SK-N-SH treated with all-trans-retinoic acid at 6 μM for 48 hours (cell line): ENCODE results near the gene SLC8A3.
A peak's percentile ranks its signal among the peaks of the same experiment; 100 is the strongest.

Source experiments
- ATAC-seq: fragments of 200-7000 bp; cut with Tn5 transposase; 3 replicates; pipeline ENCODE4 v1.9.1; 2020; ENCODE audit warnings: mild to moderate bottlenecking, moderate library complexity
- ARNTL ChIP-seq: fragments of 450-650 bp; formaldehyde crosslinking; IDR thresholded peaks from 2 replicates; pipeline ENCODE4 v1.5.0; 2020; ENCODE audit warnings: low read depth, mild to moderate bottlenecking, moderate library complexity, borderline replicate concordance
- BACH2 ChIP-seq: fragments of 250-450 bp; sonication (Bioruptor Pico); IDR thresholded peaks from 2 replicates; pipeline ENCODE4 v1.9.0; 2021; ENCODE audit warnings: mild to moderate bottlenecking, borderline replicate concordance
- CSDC2 ChIP-seq: fragments of 250-450 bp; sonication (Bioruptor Pico); IDR thresholded peaks from 2 replicates; pipeline ENCODE4 v1.5.0; 2020; ENCODE audit warnings: mild to moderate bottlenecking, moderate library complexity
- CSRNP3 ChIP-seq: fragments of 250-450 bp; sonication (Bioruptor Pico); IDR thresholded peaks from 2 replicates; pipeline ENCODE4 v1.5.1; 2021; ENCODE audit warnings: mild to moderate bottlenecking, moderate library complexity
- ESRRG ChIP-seq: fragments of 250-450 bp; sonication (Bioruptor Pico); IDR thresholded peaks from 2 replicates; pipeline ENCODE4 v1.6.1; 2021; ENCODE audit warnings: mild to moderate bottlenecking
- GLIS3 ChIP-seq: fragments of 250-450 bp; sonication (Bioruptor Pico); IDR thresholded peaks from 2 replicates; pipeline ENCODE4 v1.5.0; 2020; ENCODE audit warnings: mild to moderate bottlenecking, moderate library complexity
- ISL1 ChIP-seq: fragments of 250-450 bp; sonication (Bioruptor Pico); IDR thresholded peaks from 2 replicates; pipeline ENCODE4 v2.1.2; 2022; ENCODE audit warnings: mild to moderate bottlenecking, moderate library complexity
- OSR1 ChIP-seq: fragments of 250-450 bp; sonication (Bioruptor Pico); IDR thresholded peaks from 2 replicates; pipeline ENCODE4 v1.8.0; 2022; ENCODE audit warnings: moderate library complexity, mild to moderate bottlenecking, inconsistent platforms
- PATZ1 ChIP-seq: fragments of 250-450 bp; sonication (Bioruptor Pico); IDR thresholded peaks from 2 replicates; pipeline ENCODE4 v1.8.0; 2020; ENCODE audit warnings: mild to moderate bottlenecking, moderate library complexity, borderline replicate concordance
- PPARA ChIP-seq: fragments of 250-450 bp; sonication (Bioruptor Pico); IDR thresholded peaks from 2 replicates; pipeline ENCODE4 v1.5.0; 2020; ENCODE audit warnings: mild to moderate bottlenecking, borderline replicate concordance
- RARB ChIP-seq: fragments of 250-450 bp; sonication (Bioruptor Pico); IDR thresholded peaks from 2 replicates; pipeline ENCODE4 v1.8.0; 2021; ENCODE audit warnings: mild to moderate bottlenecking, moderate library complexity
- SNAI2 ChIP-seq: fragments of 250-450 bp; sonication (Bioruptor Pico); IDR thresholded peaks from 2 replicates; pipeline ENCODE4 v1.5.0; 2020; ENCODE audit warnings: mild to moderate bottlenecking, moderate library complexity
- TCF4 ChIP-seq: fragments of 250-450 bp; sonication (Bioruptor Pico); IDR thresholded peaks from 2 replicates; pipeline ENCODE4 v1.8.0; 2021; ENCODE audit warnings: mild to moderate bottlenecking, moderate library complexity, borderline replicate concordance
- TOX ChIP-seq: fragments of 250-450 bp; sonication (Bioruptor Pico); IDR thresholded peaks from 2 replicates; pipeline ENCODE4 v1.8.0; 2021; ENCODE audit warnings: mild to moderate bottlenecking, moderate library complexity, borderline replicate concordance
- TSHZ2 ChIP-seq: fragments of 250-450 bp; sonication (Bioruptor Pico); IDR thresholded peaks from 2 replicates; pipeline ENCODE4 v1.5.0; 2020; ENCODE audit warnings: mild to moderate bottlenecking, moderate library complexity
- ZC3H10 ChIP-seq: fragments of 250-450 bp; sonication (Bioruptor Pico); IDR thresholded peaks from 2 replicates; pipeline ENCODE4 v1.5.1; 2021; ENCODE audit warnings: mild to moderate bottlenecking, moderate library complexity
- ZFP3 ChIP-seq: fragments of 250-450 bp; sonication (Bioruptor Pico); IDR thresholded peaks from 2 replicates; pipeline ENCODE4 v1.5.0; 2020; ENCODE audit warnings: mild to moderate bottlenecking, moderate library complexity
- ZFP30 ChIP-seq: fragments of 450-650 bp; formaldehyde crosslinking; IDR thresholded peaks from 2 replicates; pipeline ENCODE4 v1.5.0; 2022; ENCODE audit warnings: mild to moderate bottlenecking, moderate library complexity
- ZNF565 ChIP-seq: fragments of 450-650 bp; formaldehyde crosslinking; conservative IDR thresholded peaks from 2 replicates; pipeline ENCODE4 v1.5.0; 2020; ENCODE audit warnings: low read depth, mild to moderate bottlenecking, moderate library complexity
- ZNF70 ChIP-seq: fragments of 450-650 bp; formaldehyde crosslinking; IDR thresholded peaks from 2 replicates; pipeline ENCODE4 v1.5.0; 2020; ENCODE audit warnings: mild to moderate bottlenecking, moderate library complexity
- ZNF8 ChIP-seq: fragments of 450-650 bp; formaldehyde crosslinking; IDR thresholded peaks from 2 replicates; pipeline ENCODE4 v1.5.0; 2020; ENCODE audit warnings: mild to moderate bottlenecking, moderate library complexity
- TF ChIP-seq, protein P1 (sequence below): fragments of 250-450 bp; sonication (Bioruptor Pico); IDR thresholded peaks from 2 replicates; pipeline ENCODE4 v1.8.0; 2021; ENCODE audit warnings: low read depth, mild to moderate bottlenecking, moderate library complexity, borderline replicate concordance
- TF ChIP-seq, protein P2 (sequence below): fragments of 250-450 bp; sonication (Bioruptor Pico); IDR thresholded peaks from 2 replicates; pipeline ENCODE4 v1.5.1; 2020; ENCODE audit warnings: low read depth, mild to moderate bottlenecking, moderate library complexity

Gene SLC8A3

DNA sequence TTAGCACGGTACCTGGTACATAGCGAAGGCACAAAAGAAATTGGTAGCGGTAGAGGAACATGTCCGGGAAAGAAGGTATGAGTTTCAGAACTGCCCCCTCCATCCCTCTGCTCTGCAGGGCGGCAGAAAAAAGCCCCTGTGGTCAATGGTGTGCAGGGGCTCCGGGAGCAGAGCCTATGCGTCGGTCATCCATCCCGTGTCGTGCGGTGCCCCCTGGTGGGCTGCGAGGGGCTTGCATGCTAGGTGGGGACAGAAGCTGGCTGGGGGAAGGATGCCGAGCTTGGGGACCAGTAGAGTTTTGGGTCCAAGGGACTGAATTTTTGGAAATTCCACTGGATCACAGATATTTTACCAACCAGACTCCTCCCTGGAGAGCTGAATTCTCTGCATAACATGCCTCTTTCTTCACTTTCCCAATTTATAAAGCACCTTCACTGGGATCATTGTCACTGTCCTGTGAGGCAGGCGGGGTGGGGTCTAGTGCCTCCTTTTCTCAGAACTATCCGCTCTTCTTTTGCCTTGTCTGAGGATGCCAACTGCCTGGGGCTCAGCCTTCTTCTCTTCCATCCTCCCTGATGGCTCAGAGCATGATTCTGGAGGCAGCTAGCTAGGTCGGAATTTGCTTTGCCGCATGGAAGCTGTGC, 160.8 kb downstream of the SLC8A3 start:
- peak; percentile 57; the same call in 1 of the 3 replicates for ATAC-seq
- TF ChIP-seq GLIS3 (CRISPR knock-in tag) (no peak), ZFP3 (CRISPR knock-in tag) (no peak), ZC3H10 (CRISPR knock-in tag) (no peak), ZNF565 (CRISPR knock-in tag) (no peak), OSR1 (CRISPR knock-in tag) (no peak), TCF4 (CRISPR knock-in tag) (no peak), CSRNP3 (CRISPR knock-in tag) (no peak), ESRRG (CRISPR knock-in tag) (no peak), ZNF8 (CRISPR knock-in tag) (no peak), ISL1 (CRISPR knock-in tag) (no peak), TSHZ2 (CRISPR knock-in tag) (no peak), SNAI2 (CRISPR knock-in tag) (no peak), RARB (CRISPR knock-in tag) (no peak), CSDC2 (CRISPR knock-in tag) (no peak), ARNTL (no peak), ZNF70 (no peak), BACH2 (CRISPR knock-in tag) (no peak), ZFP30 (CRISPR knock-in tag) (no peak)
- TF ChIP-seq, protein P1, sequence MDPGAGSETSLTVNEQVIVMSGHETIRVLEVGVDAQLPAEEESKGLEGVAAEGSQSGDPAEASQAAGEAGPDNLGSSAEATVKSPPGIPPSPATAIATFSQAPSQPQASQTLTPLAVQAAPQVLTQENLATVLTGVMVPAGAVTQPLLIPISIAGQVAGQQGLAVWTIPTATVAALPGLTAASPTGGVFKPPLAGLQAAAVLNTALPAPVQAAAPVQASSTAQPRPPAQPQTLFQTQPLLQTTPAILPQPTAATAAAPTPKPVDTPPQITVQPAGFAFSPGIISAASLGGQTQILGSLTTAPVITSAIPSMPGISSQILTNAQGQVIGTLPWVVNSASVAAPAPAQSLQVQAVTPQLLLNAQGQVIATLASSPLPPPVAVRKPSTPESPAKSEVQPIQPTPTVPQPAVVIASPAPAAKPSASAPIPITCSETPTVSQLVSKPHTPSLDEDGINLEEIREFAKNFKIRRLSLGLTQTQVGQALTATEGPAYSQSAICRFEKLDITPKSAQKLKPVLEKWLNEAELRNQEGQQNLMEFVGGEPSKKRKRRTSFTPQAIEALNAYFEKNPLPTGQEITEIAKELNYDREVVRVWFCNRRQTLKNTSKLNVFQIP = no peak
- TF ChIP-seq, all 23 proteins: peak for 0

DNA sequence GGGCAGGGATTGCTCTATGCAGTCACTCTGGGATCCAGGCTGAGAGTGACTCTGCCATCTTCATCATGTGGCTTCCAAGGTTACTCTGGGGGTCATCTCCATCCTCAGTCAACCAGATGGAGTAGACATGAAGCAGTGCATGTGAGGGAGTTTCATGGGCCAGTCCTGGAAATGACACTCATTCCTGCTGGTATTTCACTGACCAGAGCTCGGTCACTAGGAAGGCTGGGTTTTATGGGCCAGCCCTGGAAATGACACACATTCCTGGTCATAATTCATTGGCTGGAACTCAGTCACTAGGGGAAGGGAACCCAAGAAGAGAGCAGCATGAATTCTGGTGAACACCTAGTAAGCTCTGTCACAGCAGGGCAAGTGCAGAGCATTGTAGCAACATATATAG, 164.9 kb downstream of the SLC8A3 start:
- ATAC-seq = no peak
- TF ChIP-seq, protein P1 = no peak
- TF ChIP-seq ZNF70 = no peak
- no peak for TF ChIP-seq ZC3H10 (CRISPR knock-in tag)
- TF ChIP-seq SNAI2 (CRISPR knock-in tag) = no peak
- no peak for TF ChIP-seq PATZ1 (CRISPR knock-in tag)
- no peak for TF ChIP-seq ESRRG (CRISPR knock-in tag)
- no peak for TF ChIP-seq GLIS3 (CRISPR knock-in tag)
- TF ChIP-seq RARB (CRISPR knock-in tag) = no peak
- TF ChIP-seq ZNF565 (CRISPR knock-in tag) = no peak
- no peak for TF ChIP-seq BACH2 (CRISPR knock-in tag)
- TF ChIP-seq ZFP3 (CRISPR knock-in tag) = no peak
- no peak for TF ChIP-seq CSRNP3 (CRISPR knock-in tag)
- no peak for TF ChIP-seq PPARA (CRISPR knock-in tag)
- TF ChIP-seq TOX = no peak
- TF ChIP-seq ZNF8 (CRISPR knock-in tag) = no peak
- no peak for TF ChIP-seq ARNTL
- TF ChIP-seq TCF4 (CRISPR knock-in tag) = no peak
- TF ChIP-seq CSDC2 (CRISPR knock-in tag) = no peak
- TF ChIP-seq, protein P2, sequence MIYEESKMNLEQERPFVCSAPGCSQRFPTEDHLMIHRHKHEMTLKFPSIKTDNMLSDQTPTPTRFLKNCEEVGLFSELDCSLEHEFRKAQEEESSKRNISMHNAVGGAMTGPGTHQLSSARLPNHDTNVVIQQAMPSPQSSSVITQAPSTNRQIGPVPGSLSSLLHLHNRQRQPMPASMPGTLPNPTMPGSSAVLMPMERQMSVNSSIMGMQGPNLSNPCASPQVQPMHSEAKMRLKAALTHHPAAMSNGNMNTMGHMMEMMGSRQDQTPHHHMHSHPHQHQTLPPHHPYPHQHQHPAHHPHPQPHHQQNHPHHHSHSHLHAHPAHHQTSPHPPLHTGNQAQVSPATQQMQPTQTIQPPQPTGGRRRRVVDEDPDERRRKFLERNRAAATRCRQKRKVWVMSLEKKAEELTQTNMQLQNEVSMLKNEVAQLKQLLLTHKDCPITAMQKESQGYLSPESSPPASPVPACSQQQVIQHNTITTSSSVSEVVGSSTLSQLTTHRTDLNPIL (CRISPR knock-in tag) = no peak
- TF ChIP-seq ISL1 (CRISPR knock-in tag) = no peak
